Measurements from ENCODE around the gene BIRC7. TPM values are rescaled to one million over a fixed set of nuclear protein-coding genes. Genes with fewer than 3 reads are reported as not detected.

BIRC7 gene
- total and polyA plus RNA-seq, 10 donors = 0.40 to 2.9 (median 1.2) TPM; not detected in 2

- no peak for TF ChIP-seq POLR2A (IDR thresholded peaks at IDR 0.05)
- peak in 1 of 3 donors; percentile 38 for TF ChIP-seq POLR2AphosphoS5 (IDR thresholded peaks at IDR 0.05)
- H3K4me1 ChIP-seq = peaks cover 0 to 19% (median 0%) of the 10 kb centered on the region in 6 donors
- peak overlapping the region in 6 of 8 donors; percentile 39 to 77 (median 48) for H3K27ac ChIP-seq
- 77 to 87% (median 82%) methylated on average over 14 of the region's 14 CpGs for WGBS, 5 donors
- H3K9me3 ChIP-seq = no peaks in the 10 kb centered on the region
- intact Hi-C loops (cut with DNase I; ENCODE audit: low total_unique reads) = no loop called here
- peaks cover 0 to 100% (median 87%) of the 10 kb centered on the region in 6 donors for H3K36me3 ChIP-seq
- H3K4me3 ChIP-seq = peak overlapping the region in 4 of 8 donors; percentile 9 to 62 (median 14)
- DNase-seq = no peak
- H3K27me3 ChIP-seq (replicated peaks in 1 of 7) = no peaks in the 10 kb centered on the region
These were observed 48.4 kb downstream of the BIRC7 start for GRCh38 chr20:63284083-63284440.

DNA sequence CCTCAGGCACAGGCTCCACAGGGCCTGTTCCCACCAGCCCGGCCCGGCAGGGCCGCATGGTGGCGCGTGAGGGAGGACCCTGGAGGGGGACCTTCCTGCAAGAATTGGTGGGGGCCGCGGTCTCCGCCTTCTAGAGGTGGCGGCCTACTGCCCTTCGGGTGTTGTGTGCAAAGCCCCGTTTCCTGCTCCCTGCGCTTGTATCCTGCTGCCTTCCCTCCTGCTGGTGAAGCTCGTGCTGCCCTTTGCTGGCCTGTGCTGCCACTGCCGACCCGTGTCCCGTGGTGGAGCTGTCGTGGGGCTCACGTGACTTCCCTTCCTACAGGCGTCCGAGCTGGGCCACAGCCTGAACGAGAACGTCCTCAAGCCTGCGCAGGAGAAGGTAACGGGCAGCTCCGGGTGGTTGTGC lies 48.8 kb downstream of the BIRC7 start:
- DNase-seq = no peak
- H3K4me3 ChIP-seq = peak overlapping the region in 4 of 8 donors; percentile 9 to 62 (median 14)

DNA sequence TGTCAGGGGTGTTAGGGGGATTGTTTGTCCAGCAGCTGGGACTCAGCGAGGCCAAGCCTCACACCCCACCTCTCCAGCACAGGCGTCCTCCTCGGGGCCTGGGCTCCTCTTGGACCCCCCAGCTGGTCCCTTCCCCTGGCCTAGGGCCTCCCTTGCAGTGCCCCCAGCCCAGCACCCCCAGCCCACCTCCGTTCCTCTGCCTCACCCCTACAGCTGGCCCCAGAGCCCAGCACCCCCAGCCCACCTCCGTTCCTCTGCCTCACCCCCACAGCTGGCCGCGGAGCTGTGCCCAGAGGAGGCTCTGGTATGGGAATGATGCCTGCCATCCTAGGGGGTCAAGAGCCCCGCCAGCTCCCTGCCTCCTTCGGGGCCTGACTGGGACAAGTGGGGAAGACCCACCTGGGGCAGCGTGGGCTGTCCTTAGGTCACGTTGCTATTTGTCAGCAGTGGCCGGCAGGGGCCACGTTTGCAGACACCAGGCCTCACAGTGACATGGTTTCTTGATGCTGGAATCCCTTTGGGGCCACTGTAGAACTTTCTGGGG lies 49.3 kb downstream of the BIRC7 start:
- Histone ChIP-seq H3K9me3 (no peaks in the 10 kb centered on the region), H3K27ac (peak overlapping the region in 5 of 8 donors; percentile 39 to 77 (median 50)), H3K36me3 (peaks cover 0 to 97% (median 82%) of the 10 kb centered on the region in 6 donors), H3K4me3 (peak overlapping the region in 1 of 8 donors; percentile 62), H3K27me3 (replicated peaks in 1 of 7) (no peaks in the 10 kb centered on the region), H3K4me1 (peaks cover 0 to 21% (median 0%) of the 10 kb centered on the region in 6 donors)
- intact Hi-C loops (cut with DNase I; ENCODE audit: low total_unique reads) = no loop called here
- DNase-seq = no peak
- WGBS, 5 donors = 79 to 94% (median 84%) methylated on average over 10 to 13 of the region's 13 CpGs
- no peak for TF ChIP-seq POLR2AphosphoS5 (IDR thresholded peaks at IDR 0.05)
- no peak for TF ChIP-seq POLR2A (IDR thresholded peaks at IDR 0.05)
- TF ChIP-seq, protein P1, sequence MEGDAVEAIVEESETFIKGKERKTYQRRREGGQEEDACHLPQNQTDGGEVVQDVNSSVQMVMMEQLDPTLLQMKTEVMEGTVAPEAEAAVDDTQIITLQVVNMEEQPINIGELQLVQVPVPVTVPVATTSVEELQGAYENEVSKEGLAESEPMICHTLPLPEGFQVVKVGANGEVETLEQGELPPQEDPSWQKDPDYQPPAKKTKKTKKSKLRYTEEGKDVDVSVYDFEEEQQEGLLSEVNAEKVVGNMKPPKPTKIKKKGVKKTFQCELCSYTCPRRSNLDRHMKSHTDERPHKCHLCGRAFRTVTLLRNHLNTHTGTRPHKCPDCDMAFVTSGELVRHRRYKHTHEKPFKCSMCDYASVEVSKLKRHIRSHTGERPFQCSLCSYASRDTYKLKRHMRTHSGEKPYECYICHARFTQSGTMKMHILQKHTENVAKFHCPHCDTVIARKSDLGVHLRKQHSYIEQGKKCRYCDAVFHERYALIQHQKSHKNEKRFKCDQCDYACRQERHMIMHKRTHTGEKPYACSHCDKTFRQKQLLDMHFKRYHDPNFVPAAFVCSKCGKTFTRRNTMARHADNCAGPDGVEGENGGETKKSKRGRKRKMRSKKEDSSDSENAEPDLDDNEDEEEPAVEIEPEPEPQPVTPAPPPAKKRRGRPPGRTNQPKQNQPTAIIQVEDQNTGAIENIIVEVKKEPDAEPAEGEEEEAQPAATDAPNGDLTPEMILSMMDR (IDR thresholded peaks at IDR 0.05 in 8 of 11, conservative IDR thresholded peaks at IDR 0.05 in 3 of 11) = no peak

More for the DNA sequence above, 48.8 kb downstream of the BIRC7 start:
- Histone ChIP-seq H3K9me3 (no peaks in the 10 kb centered on the region), H3K4me1 (peaks cover 0 to 19% (median 0%) of the 10 kb centered on the region in 6 donors), H3K27me3 (replicated peaks in 1 of 7) (no peaks in the 10 kb centered on the region), H3K27ac (peak overlapping the region in 6 of 8 donors; percentile 39 to 77 (median 48)), H3K36me3 (peaks cover 0 to 100% (median 87%) of the 10 kb centered on the region in 6 donors)
- TF ChIP-seq POLR2A (IDR thresholded peaks at IDR 0.05) = no peak
- TF ChIP-seq POLR2AphosphoS5 (IDR thresholded peaks at IDR 0.05) = peak in 2 of 3 donors; percentile 55 to 66
- intact Hi-C loops (cut with DNase I; ENCODE audit: low total_unique reads) = no loop called here
- WGBS, 5 donors = 77 to 85% (median 79%) methylated on average over 10 to 25 of the region's 25 CpGs

GRCh38 chr20:63285636-63286615 lies 50.2 kb downstream of the BIRC7 start:
- no peak for DNase-seq
- Histone ChIP-seq H3K27me3 (replicated peaks in 1 of 7) (no peaks in the 10 kb centered on the region), H3K4me1 (peaks cover 0 to 30% (median 6%) of the 10 kb centered on the region in 6 donors), H3K27ac (no peak overlapping the region), H3K36me3 (peaks cover 0 to 89% (median 74%) of the 10 kb centered on the region in 6 donors), H3K4me3 (no peak overlapping the region), H3K9me3 (no peaks in the 10 kb centered on the region)
- WGBS, 5 donors = 92 to 96% (median 94%) methylated on average over 25 to 44 of the region's 44 CpGs
- TF ChIP-seq POLR2A (IDR thresholded peaks at IDR 0.05) (no peak), POLR2AphosphoS5 (IDR thresholded peaks at IDR 0.05) (peak in 1 of 3 donors; percentile 56)
- intact Hi-C loops (cut with DNase I; ENCODE audit: low total_unique reads) = no loop called here

- Histone ChIP-seq H3K27ac (no peak overlapping the region), H3K4me3 (no peak overlapping the region), H3K27me3 (replicated peaks in 1 of 7) (no peaks in the 10 kb centered on the region), H3K9me3 (no peaks in the 10 kb centered on the region), H3K36me3 (peaks cover 0 to 77% (median 64%) of the 10 kb centered on the region in 6 donors), H3K4me1 (peaks cover 0 to 40% (median 10%) of the 10 kb centered on the region in 6 donors)
- 80 to 92% (median 89%) methylated on average over 14 to 23 of the region's 23 CpGs for WGBS, 5 donors
- intact Hi-C loops (cut with DNase I; ENCODE audit: low total_unique reads) = no loop called here
- DNase-seq = no peak
- TF ChIP-seq POLR2AphosphoS5 (IDR thresholded peaks at IDR 0.05) (no peak), POLR2A (IDR thresholded peaks at IDR 0.05) (no peak)
- TF ChIP-seq, protein P1 (IDR thresholded peaks at IDR 0.05 in 8 of 11, conservative IDR thresholded peaks at IDR 0.05 in 3 of 11) = no peak
These were observed 51.3 kb downstream of the BIRC7 start for GRCh38 chr20:63286781-63287696.
